ENCODE measurements around the gene SOX14.

Gene SOX14

DNA sequence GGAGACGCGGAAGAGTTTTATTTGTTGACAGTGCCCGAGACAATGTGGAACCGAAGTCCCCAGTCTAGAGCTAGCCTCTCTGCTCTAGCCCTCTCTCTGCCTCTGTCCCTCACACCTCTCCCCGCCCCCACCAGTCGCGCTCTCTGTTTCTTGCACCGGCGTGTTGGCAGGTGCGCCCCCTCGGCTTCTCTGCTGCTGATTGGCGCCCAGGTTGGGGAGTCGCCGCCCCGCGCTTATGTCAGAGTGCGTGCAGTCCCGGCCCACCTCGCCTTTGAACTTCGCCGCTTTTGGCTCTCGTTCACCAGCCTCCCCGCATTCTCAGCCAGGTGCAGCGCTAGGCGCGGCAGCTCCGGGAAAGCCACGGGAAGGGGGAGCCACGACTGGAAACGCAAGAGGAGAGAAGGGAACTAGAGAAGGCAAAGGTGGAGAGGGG lies at the start of gene SOX14:
SOX14 (plus strand) TSS at position 315 of the 433 bp plus-strand sequence. CDS start 470 bp downstream, outside the sequence.
- no peak for DNase-seq (ENCODE audit: low spot score)

DNA sequence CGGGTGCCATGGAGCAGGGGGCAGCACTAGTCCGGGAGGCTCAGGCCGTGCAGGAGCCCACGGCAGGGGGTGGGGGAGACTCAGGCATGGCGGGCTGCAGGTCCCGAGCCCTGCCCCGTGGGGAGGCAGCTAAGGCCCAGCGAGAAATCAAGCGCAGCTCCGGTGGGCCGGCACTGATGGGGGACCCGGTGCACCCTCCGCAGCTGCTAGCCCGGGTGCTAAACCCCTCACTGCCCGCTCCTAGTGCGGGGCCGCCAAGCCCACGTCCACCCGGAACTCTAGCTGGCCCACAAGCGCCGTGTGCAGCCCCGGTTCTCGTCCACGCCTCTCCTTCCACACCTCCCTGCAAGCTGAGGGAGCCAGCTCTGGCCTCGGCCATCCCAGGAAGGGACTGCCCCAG lies 49.6 kb upstream of the SOX14 start:
- DNase-seq (ENCODE audit: low spot score) = no peak

DNA sequence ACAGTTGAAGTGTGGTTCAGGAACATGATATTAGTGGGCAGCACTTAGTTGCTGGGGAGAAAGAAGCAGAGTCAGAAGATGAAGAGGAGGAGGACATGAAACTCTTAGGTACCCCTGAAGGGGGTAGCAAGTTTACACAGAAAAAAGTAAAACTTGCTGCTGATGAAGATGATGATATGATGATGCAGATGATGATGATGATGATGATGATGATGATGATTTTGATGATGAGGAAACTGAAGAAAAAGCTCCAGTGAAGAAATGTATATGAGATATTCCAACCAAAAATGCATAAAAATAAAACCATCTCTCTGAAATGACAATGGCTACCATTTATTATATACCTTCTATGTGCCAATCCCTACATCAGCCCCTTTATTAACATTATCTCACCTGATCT lies 39.9 kb upstream of the SOX14 start:
- DNase-seq (ENCODE audit: low spot score) = no peak

DNA sequence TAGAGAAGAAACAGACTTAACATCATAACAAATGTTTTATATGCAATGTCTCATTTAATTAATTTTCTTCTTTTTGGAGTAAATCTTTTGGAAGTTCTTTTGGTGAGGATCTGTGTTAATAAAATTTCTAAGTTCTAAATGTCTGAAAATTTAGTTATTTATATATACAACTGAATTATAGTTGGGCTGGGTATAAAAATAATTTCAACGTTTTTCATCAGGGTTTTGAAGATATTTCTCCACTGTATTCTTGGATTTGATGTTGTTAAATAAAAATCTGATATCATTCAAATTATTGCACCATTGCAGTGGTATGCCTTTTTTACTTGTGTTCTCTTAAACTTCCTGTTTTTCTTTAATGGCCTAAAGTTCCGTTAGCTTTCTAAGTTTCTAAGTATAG lies 26.9 kb upstream of the SOX14 start:
- no peak for DNase-seq (ENCODE audit: low spot score)

DNA sequence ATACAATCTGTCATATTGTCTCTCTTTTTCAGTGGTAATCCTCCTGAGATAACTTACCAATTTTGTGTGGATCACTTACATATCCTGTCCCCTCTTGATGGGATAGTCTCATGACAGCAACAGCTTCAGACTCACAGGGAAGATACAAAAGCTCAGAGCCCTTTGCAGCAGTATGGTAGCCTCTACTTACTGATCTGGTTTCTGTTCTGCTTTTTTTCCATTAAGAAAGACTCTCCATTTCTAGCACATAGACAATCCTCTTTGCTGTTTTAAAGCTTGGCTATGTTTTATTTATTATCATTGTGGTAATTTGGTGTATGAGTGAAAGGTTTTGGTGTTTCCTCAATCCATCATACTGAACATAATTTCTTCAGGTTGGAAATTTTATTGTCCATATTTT lies 25.4 kb upstream of the SOX14 start:
- no peak for DNase-seq (ENCODE audit: low spot score)

DNA sequence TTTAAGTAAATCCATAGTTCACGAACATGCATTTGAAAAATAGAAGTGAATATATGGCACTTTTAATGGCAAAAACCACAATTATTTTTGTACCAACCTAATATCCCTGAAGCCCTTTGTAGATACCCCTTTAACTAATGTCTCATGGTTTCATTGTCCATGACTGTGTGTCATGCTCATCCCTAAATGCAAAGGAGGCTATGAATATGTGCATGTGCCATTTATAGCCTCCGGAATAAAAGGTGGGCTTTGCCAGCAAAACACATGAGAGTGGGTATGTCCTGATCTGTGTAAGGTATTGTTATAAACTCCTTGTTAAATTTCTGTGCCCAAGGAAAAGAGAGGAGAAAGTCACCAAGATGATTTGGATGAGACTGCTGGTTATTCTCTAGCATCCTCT lies 20.5 kb upstream of the SOX14 start:
- no peak for DNase-seq (ENCODE audit: low spot score)

DNA sequence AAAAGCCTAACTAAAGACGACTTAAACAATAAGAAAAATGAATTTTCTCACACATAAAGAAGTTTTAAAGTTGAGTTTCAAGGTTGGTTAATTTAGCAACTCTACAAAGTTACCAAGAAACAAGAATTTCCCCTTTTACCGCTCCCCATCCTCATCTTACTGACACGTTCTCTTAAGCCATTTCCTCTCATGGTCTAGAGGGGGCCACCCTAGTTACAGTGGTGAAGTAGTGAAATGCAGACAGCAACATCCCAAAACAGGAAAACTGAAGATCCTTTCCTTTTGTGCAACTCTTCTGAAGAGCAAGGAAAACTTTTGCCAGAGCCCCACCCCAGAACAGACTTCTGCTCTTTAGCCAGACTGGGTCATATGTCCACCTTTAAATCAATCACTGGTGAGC lies 17.3 kb upstream of the SOX14 start:
- no peak for DNase-seq (ENCODE audit: low spot score)

DNA sequence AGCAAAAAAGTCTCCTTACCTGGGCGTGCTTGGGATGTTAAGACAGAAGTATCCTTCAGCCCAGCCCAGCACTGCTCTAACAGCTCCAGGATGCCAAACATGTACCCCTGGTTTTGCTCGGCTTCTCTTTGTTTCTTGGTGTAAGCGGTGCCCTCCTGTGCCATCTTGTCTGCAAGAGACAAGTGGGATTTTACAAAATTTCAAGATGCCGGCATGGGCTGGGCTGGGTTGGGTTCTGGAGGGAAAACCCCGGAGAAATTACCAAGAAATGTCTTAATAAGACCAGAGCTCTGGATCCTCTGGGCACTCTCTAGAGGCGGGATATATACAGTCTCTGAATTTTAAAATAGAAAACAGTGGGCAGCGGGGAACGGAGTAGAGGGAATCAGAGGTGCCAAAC lies 4.6 kb upstream of the SOX14 start:
- DNase-seq (ENCODE audit: low spot score) = no peak

DNA sequence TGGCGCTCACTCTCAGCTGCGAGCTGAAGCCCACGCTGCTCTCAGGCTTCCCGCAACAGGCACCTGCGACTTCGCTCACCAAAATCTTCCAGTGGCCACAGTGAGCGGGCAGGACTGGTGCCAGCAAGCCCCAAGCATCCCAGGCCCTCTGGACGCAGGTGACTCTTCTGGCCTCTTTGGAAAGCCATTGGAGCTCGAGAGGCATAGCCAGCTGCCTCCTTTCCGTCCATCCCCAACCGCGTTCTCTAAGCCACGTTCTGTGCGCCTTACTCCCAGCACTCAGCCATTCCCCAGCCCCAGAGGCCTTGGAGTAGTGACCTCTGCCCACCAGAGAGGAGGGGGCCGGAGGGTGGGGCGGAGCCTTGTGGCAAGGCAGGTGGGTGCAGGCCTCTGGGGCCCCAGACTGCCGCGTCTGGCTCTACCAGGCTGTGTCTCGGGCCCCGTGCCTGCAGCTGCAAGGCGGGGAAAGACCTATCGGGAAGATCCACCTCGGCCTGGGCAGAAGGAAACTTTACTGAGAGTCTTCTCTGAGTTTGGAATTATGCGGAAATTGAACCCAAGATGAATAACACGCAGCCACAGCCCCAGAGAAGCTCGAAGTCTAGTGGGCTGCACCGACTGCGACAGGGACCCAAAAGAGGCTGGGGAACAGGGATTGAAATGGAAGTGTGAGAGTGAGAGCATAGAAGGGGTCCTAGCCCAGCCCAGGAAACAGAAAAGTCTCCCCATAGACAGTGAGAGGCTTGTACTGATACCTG lies 3.6 kb upstream of the SOX14 start:
- DNase-seq (ENCODE audit: low spot score) = no peak

DNA sequence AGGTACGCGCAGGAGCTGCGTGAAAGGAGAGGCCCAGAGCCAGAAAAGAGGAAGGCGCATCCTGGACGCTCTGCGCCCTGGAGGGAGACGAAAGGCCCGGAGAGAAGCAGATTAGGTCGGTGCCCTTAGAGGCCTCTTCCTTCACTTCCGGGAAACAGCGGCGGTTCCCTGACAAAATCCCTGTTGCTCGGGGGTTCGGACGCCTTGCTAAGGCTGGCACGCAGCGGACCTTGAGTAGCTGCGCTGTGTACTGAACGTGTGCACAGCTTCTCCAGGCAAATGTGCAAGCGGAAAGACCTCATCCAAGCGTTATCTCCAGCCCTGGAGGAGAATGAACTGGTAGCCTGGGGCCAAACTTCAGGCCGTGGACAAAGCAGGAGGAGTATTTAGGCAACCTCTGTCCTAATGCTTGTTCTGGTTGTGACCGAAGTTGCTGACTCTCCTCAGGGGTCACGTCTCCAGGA lies 3.0 kb upstream of the SOX14 start:
- DNase-seq (ENCODE audit: low spot score) = no peak

DNA sequence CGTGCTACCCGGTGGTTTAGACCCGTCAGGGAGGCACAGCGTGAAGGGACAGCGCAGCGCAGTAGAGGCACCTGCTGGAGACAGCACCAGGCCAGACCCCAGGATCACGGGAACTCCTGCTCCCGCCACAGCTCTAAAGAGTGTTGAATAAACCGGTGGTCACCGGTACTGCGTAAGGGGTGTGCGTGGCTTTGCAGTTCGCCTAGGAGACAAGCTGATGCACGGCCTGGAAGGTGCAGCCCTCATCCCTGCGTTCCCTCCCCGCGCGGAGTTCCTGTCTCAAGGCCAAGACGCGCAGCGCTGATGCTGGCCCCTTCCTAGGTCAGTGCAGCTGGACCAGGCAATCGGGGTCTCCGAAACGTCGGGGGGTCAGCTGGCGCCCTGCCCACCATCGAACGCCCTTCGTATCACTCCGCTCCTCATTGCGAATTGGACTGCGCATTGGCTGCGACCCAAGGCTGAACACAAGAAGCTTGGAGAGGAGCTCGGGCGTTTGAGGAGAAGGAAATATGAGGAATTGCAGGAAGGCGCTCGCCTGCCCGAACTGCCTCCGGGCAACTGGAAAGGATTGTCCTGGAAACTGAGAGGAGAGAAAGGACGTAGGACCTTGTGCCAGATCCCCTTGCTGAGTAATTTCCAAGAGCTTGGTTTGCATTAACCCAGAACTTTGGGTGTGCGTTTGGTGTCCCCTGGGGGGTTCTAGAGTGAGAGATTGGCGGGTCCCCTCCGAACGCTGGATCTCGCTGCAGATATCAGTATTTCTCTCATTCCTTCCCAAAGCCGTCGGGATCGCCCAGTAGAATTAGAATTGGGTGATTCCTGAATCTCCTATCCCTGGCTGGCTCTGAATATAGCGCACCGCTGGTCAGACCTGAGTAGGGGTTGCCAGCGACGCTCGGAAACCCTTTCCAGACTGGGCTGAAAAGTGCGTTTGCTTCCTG lies 2.3 kb upstream of the SOX14 start:
- DNase-seq (ENCODE audit: low spot score) = no peak

DNA sequence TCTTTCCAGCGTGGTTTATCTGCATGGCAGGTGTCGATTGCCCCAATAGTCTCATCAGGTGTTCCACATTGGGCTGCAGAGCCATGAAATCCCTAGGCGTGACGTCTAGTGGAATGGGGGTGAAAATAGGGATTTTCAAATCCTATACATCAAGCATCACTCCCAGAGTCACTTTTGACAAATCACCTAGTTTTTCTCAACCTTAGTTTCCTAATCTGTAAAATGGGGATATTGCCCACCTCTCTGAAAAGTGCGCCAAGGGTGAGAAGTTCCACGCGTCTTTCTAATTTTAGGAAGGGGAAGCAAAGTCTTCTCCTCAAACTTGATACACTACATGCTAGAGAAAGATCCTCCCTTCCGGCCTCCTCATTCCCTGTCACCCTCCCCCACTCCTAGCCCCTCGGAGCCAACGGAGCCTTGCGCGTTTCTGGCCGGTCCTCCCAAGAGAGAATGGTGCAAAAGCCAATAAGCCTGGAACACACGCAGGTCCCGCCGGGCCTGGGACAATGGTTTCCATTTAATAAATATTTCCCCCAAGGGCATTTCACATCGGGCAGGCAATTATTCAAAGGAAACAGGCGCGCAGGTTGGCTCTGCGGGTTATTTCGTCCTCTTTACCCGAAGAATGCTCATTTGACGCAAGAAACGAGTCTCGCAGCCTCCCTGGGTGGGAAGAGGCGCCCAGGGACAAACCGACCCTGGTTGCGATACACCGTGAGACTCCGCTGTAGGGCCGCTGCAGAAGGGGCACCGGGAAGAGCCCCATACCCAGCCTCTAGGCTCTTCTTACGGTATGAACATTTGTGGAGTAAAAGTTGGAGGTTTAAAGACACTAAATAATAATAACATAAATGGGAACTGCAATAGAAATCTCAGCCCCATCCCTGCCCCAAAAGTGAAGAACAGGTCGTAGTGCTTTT lies 1.2 kb upstream of the SOX14 start:
- DNase-seq (ENCODE audit: low spot score) = no peak

DNA sequence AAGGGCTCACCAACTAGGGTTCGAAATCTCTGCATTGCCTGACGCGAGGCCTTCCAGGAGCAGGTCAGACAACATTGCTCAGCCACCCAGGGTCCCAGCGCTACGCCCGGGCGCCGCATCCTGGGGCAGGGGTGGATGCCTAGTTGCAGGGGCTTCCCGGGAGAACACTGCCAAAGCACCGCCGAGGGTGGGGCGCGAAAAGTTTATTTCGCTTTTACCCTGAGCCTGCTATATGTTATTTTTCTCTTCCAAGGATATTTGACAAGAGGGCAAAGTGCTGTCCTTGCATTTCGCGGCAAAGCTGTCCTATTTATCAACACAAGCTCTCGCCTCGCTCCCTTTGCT lies 549 bp upstream of the SOX14 start:
- DNase-seq (ENCODE audit: low spot score) = no peak

DNA sequence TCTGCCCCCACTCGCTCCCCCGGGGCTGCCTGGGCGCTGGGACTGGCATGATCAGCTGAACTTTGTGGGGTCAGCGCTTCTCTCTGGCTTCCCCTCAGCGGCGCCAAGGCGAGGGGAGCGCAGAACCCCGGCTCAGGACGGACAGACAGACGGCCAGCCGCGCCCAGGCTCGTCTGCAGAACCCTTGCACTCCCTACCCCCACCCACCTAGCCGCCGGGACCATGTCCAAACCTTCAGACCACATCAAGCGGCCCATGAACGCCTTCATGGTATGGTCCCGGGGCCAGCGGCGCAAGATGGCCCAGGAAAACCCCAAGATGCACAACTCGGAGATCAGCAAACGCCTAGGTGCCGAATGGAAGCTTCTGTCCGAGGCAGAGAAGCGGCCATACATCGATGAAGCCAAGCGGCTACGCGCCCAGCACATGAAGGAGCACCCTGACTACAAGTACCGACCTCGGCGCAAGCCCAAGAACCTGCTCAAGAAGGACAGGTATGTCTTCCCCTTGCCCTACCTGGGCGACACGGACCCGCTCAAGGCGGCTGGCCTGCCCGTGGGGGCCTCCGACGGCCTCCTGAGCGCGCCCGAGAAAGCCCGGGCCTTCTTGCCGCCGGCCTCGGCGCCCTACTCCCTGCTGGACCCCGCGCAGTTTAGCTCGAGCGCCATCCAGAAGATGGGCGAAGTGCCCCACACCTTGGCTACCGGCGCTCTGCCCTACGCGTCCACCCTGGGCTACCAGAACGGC lies 621 bp downstream of the SOX14 start:
- DNase-seq (ENCODE audit: low spot score) = no peak

DNA sequence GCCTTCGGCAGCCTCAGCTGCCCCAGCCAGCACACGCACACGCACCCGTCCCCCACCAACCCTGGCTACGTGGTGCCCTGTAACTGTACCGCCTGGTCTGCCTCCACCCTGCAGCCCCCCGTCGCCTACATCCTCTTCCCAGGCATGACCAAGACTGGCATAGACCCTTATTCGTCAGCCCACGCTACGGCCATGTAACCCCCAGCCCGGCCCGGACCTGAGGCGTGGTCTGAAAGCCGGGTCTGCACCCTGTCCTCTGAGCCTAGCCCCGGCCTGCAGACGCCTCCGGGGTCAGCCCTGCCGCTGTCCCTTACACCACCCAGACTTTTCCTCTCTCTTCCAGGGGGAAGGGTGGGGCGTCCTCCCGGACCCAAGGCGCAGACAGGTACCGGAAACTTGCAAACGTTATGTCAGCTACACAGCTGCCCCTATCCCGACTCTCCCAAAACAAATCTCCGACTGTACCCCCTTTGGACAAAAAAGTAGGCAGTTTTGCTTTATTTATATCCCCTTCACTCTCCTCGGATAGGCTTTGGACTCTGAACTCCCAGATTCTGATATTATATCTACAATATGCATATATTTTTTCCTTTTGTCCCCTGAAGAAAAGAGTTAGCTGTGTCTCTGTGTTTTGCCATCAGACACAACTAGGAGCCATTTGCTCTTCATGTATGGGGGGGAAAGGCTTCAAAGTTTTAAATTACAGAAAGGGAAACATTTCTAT lies 1.4 kb downstream of the SOX14 start:
- no peak for DNase-seq (ENCODE audit: low spot score)

DNA sequence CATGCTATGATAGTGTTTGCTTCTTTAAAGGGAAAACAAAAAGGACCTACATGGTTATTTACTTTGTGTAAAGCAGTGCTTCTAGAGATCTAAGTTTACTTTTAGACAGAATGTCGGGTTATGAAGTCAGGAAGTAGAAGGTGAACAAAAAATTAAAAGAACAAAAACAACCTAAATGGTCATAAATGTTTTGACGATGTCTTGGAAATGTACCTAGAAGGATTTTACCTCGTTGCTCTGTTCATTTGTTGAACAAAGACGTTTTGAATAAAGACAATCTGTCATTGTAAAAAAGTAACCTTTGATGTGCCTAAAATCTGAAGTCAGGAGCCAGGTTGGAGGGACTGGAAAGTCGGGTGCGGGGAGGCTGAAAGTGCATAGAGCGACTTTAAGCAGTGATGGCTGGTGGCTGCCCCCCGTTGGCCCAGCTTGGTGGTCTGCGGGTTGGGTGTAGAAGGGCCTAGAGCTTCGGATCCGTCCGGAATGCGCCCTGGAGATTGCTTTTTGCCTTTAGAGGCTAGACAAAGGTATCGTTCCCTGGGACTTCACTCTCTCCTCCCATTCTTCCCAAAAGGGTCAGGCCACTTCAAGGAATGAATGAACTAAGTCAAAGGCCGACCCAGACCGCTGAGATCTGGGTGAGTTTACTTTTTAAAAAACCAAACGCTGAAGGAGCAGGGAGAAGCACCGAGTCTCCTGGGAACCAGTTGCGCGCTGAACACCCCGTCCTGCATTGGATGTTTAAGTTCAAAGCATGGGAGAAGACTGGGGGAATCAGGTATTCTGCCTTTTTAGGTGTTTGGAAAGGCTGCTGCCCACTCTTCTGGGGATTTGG lies 2.1 kb downstream of the SOX14 start:
- no peak for DNase-seq (ENCODE audit: low spot score)

DNA sequence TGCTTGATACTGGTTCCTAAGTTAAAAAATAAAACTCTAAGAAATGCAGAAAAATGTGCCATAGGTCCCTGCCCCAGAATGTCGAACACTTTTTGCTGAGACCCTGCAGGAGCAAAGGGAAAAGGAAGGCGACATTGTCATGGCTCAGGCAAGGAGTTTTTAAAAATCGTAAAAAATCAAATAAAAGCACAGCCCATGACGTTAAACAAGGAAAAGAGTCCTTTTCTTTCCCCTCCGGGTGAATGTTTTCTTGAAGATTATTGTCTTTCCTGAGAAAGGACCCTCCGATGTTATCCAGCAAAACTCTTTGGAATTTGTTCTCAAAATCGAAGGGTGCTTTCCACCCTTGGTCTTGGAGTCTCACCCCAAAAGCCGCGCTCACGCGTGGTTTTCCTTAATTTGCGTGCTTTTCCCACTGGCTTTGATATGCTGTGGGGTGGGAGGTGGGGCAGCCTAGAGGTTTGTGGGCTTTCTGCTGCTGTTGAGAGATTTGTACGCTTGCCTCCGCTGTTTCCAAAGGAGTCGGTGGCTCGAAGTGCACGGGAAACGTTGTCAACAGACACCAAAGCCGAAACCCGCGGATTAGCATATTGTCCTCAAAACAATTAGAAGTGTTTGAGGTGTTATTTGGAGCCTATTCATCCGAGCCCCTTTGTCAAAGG lies 2.9 kb downstream of the SOX14 start:
- DNase-seq (ENCODE audit: low spot score) = no peak

DNA sequence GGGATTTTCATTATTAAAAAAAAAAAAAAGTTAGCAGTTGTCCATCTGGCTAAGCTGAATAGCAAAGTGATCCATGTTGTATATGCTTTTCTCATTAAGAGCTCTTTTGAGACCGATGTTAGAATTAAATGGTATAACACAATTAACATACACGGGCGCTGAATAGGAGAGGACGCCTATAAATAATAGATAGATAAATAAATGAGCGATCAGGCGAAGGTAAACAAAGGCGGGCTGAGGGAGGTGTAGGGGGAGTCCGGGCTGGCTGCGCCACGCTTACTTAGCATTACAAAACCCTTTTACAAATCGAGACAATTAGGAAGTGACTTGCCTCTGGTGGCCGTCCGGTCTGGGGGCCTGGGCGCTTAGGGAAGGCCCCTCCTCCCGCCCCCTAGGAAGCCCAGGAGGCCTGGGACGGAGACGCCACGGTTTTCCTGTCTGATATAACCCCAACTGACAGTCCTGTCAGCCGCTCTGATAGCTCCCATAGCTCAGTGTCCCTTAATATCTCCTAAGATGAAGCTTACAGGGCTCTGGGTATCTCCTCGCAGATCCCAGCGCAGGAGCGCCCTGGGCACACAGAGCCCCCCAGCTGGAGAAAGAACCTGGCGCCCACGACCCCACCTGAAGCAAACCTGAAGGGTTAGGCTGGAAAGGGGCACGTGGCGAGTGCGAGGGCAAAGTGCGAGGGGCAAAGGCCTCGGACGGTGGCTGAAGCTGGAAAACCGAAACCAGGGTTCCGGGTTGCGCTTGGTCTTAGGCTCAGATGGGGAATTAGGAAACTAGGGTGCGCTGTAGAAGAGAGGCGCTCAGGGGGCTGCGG lies 3.6 kb downstream of the SOX14 start:
- DNase-seq (ENCODE audit: low spot score) = no peak

Data from AG20443 (cell line).